HFF-Myc (cell line): ENCODE measurements around the gene RNF43.

ENCODE experiments used
- DNase-seq: peaks from one replicate; pipeline ENCODE4 v3.0.0-alpha.2; 2011; ENCODE audit warnings: low read depth; ENCODE audit errors: extremely low read depth
- H3K4me3 ChIP-seq: replicated peaks from 2 replicates; pipeline ENCODE4 v1.5.1; 2011; ENCODE audit warnings: low read depth, mild to moderate bottlenecking, control low read depth, low read length
- TF ChIP-seq, protein P1 (sequence below): IDR thresholded peaks from 2 replicates; pipeline ENCODE4 v1.5.1; 2012; ENCODE audit warnings: mild to moderate bottlenecking, low read depth, low read length, control low read depth; ENCODE audit errors: missing control alignments

Gene RNF43

DNA sequence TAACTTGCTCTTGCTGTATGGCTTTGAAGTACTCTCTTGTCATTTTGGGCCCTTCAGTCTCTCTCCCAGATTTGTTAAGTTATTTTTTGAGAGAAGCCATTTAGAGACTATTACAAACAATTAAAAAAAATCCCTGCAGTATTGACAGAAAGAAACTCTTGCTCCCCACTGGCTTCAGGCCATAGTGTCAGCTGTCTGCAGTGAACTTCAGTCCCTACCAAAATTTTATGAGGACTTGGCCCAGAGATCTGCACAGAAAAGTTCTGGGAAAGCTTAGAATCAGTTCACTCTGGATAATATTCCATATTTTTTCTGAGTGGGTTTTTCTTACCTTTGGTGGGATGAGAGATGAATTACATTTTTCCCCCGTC, 34.5 kb downstream of the RNF43 start:
- H3K4me3 ChIP-seq = no peak overlapping the region
- no peak for DNase-seq
- TF ChIP-seq, protein P1, sequence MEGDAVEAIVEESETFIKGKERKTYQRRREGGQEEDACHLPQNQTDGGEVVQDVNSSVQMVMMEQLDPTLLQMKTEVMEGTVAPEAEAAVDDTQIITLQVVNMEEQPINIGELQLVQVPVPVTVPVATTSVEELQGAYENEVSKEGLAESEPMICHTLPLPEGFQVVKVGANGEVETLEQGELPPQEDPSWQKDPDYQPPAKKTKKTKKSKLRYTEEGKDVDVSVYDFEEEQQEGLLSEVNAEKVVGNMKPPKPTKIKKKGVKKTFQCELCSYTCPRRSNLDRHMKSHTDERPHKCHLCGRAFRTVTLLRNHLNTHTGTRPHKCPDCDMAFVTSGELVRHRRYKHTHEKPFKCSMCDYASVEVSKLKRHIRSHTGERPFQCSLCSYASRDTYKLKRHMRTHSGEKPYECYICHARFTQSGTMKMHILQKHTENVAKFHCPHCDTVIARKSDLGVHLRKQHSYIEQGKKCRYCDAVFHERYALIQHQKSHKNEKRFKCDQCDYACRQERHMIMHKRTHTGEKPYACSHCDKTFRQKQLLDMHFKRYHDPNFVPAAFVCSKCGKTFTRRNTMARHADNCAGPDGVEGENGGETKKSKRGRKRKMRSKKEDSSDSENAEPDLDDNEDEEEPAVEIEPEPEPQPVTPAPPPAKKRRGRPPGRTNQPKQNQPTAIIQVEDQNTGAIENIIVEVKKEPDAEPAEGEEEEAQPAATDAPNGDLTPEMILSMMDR = no peak

DNA sequence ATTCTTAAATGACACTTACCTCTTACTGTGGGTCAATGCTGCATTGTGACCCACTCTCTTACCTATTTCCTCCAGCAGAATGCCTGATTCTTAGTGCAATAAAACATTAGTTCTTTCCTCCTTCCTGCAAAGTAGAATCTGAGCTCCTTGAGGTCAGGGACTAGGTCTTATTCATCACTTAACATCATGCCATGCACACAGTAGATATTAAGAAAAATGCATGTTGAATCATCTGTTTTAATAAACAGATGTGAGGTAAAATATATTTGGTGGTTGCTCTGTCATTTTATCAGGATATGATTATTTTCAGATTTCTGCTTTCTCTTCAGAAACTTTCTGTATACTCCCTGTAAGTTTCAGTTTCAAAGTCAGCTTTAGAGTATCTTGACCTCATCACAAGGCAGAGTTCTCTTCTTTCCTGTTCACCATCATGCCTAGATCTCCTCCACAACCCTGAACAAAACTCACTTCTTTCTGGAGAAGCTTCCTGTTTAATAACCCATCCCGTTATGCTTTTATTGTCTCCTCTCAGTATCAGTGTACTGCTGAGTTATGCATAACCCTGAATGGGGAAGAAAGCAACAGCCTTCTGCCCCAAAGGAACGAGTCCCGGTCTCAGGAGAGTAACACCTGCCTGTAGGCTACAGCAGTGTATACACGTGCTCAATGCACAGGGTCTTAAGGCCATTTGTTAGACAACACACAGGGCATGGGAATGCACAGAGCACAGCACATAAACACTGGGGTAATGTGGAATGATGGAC, 35.0 kb downstream of the RNF43 start:
- no peak overlapping the region for H3K4me3 ChIP-seq
- TF ChIP-seq, protein P1 = no peak
- no peak for DNase-seq

DNA sequence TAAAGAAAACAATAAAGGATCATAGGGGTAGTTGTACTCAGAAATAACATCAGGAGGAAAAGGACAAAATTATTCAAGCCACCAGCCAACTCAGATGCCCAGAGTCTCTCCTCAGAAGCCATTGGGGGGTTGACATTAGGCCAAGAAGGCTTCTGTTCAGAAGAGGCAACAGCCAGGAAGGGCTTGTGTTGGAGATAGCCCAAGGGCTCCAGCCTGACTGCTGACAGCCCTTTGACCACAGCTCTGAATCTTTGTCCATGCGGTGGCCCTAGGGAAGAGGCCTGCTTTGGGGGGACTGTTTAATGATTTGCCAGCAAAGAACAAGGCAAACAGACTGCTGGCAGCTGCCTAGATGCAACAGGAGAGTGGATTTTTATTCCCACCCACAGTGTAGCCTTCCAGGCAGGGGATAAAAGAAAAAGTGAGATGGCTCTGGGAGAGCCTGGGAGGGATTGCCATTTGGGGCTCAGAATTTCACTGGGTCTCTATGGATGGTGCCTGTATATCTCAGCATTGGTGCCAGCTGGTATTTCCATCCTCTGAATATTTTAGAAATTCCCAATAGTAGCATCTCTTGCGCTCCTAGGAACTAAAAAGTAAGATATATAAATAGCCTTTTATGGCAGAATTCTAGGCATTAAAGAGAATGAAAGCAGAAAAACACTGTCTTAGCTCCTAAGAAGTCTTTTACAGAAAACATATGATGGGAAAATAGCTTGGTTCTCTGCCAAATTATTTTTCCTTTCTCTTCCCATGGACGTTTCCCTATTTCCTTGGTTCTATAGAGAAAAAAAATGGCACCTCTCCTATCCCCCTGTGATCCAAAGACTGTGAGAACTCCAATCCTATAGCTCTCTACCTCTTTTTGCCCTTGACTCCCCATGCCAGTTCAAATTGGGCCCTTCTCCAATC, 36.0 kb downstream of the RNF43 start:
- TF ChIP-seq, protein P1 = no peak
- DNase-seq = no peak
- H3K4me3 ChIP-seq = no peak overlapping the region

DNA sequence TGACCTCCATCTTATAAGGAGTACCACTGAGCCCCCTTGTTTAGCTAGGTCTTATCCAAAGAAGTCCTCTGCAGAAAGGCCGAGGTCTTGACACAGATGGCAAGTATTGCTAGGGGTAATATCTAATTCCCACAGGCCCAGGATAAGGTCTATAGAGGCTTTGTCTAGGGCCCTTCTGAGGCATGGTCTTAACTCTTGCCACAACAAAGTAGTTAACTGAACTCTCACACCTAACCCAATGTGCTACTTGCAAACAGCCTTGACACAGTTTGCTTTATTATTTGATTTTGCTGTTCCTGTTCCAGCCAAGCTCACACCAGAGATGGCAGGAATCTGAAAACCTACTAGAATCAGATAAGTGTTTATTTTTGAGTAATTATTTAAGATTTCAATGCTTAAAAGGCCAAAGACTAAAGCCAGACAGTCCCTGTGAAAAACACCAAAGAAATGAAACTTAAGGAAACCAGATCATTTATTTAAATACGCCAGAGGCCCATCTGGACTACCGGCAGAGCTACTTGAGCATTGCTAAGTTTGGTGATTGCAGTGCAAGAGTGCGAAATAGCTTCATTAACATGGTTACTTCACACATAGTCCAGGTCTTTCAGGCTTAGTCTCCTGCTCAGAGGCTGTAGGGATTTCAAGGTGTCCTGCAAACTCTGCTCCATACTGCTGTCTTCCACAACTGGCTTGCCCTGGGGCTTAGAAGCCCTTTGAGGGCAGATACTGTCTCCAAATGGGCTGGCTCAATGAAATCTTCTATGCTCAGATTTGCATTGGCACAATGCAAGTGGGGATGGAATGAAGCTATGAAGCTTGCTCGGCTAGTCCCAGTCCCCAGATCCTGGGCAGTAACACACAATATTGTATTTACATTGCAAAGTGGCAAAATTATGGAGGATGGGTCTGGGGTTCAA, 36.9 kb downstream of the RNF43 start:
- no peak overlapping the region for H3K4me3 ChIP-seq
- TF ChIP-seq, protein P1 = no peak
- DNase-seq = no peak

DNA sequence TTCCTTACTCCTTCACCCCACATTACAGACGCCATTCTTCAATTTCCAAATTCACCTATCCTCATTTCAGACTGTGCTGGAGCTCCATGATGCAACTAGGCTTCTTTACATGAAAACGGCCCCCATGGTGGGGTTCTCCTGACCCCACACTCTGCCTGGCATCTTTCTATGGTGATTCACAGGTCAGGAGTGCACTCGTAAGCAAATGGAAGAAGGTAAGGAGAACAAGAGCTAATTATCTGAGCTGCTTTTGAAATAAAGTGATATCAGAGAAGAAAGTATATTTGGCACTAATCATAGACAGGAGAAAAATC, 37.9 kb downstream of the RNF43 start:
- TF ChIP-seq, protein P1 = no peak
- DNase-seq = no peak
- H3K4me3 ChIP-seq = no peak overlapping the region

DNA sequence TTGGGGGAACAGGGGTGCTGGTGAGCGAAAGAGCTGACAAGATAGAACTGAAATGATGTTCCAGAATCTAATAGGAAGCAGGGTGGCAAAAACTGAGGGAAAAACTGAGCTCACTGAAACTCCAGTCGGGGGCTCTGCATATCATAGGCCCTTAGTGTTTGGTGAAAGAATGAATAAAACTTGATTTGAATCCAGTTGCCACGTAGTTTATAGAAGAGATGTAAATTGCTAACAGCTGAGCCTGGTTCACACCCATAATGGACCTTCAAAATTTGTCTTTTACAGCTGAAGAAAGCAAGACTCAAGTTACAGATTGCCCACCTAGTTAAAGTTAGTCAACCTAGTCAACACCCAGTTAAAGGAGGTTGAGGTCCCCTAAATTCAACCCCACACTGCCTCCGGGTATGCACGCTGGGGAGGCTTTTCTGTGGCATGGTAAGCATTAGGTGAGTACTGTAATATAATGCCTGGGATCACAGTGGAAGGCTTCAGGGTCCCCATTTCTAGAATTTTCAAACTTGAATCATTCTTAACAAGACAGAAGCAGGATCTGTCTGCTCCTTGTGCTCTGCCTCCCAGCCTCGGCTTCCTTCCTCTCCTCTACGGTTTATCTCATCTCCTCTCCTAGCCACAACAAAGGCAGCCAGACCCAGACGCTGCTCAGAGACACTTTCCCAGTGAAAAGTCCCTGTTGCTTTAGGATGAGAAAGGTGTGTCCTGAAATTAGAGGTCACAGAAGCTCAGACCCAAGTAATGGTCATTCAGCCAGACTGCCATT, 38.4 kb downstream of the RNF43 start:
- no peak for DNase-seq
- no peak overlapping the region for H3K4me3 ChIP-seq
- TF ChIP-seq, protein P1 = no peak
